ENCODE measurements around the gene CYB5D1. TPM values are rescaled to one million over a fixed set of nuclear protein-coding genes. Genes with fewer than 3 reads are reported as not detected.

Gene CYB5D1
- total RNA-seq, 1 experiment from 2014 or later: 5.3 TPM

DNA sequence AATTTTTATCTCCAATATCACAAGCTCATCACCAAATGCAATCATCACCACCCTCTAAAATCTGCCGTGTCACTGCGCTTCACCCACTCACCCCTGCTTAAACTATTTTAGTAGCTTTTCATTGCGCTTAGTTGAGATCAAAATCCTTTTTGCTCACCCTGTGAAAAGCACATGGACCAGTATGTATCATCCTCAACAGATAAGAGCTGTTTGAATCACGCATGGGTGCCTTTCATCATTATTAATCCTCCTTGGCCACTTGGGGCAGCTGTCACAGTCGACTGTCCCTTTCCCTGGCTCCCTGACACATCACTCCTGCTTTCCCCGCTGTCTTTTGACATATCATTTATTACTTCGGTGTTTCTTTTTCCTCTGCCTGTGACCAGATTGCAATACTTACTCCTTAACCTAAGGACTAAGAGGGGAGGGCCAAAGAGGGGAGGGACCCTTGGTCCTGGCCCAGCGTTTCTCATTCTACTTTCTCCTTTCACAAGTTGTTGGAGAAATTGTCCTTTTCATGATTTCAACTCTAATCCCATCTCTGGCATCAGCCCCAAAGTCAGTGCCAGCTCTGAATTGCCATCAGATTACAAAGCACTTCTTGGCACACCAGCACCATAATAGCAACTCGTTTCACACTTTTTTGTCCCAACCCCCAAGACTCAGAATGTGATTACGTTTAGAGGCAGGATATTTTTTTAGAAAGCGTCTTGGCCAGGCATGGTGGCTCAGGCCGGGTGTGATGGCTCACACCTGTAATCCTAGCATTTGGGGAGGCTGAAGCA, 32.4 kb upstream of the CYB5D1 start:
- no peaks in the 10 kb centered on the region for H3K27me3 ChIP-seq
- H3K4me1 ChIP-seq: no peaks in the 10 kb centered on the region
- H3K27ac ChIP-seq: no peak overlapping the region
- no peak for DNase-seq
- H3K4me3 ChIP-seq: no peak overlapping the region
- no peaks in the 10 kb centered on the region for H3K36me3 ChIP-seq
- no peaks in the 10 kb centered on the region for H3K9me3 ChIP-seq (replicated peaks)

DNA sequence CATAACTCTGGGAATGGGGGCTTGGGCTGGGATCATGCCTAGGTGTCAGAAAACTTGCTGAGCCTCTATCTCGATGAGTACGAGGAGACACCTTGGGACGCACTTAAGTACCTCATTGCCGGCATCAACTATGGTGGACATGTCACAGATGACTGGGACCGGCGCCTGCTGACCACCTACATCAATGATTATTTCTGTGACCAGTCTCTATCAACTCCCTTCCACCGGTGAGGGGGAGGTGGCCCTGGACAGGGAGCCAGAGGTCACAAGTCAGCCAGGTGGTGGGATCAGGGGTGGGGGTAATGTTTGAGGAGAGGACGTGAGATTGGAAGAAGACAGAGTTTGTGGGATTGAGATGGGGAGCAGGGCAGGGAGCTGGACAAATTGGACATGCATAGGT, 27.2 kb upstream of the CYB5D1 start:
- no peak for DNase-seq
- H3K9me3 ChIP-seq (replicated peaks): no peaks in the 10 kb centered on the region
- no peaks in the 10 kb centered on the region for H3K27me3 ChIP-seq
- H3K36me3 ChIP-seq: no peaks in the 10 kb centered on the region
- H3K4me3 ChIP-seq: no peak overlapping the region
- no peaks in the 10 kb centered on the region for H3K4me1 ChIP-seq
- H3K27ac ChIP-seq: no peak overlapping the region

DNA sequence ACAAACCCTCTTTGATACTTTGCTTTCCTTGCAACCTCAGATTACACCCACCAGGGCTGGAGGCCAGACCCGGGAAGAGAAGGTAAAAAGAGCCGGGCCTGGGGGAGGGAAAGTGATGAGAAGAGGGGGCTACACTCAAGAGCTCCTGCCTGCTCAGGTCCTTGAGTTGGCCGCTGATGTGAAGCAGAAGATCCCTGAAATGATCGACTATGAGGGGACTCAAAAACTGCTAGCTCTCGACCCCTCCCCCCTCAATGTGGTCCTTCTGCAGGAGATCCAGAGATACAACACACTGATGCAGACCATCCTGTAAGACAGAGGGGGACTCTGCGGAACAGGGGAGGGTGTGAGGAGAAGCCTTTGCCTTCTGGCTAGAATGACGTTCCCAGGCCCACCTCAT, 26.6 kb upstream of the CYB5D1 start:
- no peak for DNase-seq
- Histone ChIP-seq H3K27ac (no peak overlapping the region), H3K9me3 (replicated peaks) (no peaks in the 10 kb centered on the region), H3K27me3 (no peaks in the 10 kb centered on the region), H3K36me3 (no peaks in the 10 kb centered on the region), H3K4me1 (no peaks in the 10 kb centered on the region), H3K4me3 (no peak overlapping the region)

DNA sequence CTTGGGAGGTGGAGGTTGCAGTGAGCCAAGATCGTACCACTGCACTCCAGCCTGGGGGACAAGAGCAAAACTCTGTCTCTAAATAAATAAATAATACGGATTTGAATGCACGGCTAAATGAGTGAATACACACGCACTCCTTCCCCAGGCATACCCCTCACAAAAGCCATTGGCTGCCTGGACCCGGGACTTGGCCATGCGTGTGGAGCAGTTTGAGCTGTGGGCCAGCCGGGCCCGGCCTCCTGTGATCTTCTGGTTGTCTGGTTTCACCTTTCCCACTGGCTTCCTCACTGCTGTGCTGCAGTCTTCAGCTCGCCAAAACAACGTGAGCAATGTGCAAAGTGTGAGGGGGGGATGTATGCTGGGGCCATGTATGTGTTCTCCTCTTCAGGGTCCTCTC, 25.4 kb upstream of the CYB5D1 start:
- no peak for DNase-seq
- Histone ChIP-seq H3K4me3 (no peak overlapping the region), H3K9me3 (replicated peaks) (no peaks in the 10 kb centered on the region), H3K4me1 (peaks cover 4% of the 10 kb centered on the region; the same call in 1 of the 2 replicates), H3K36me3 (no peaks in the 10 kb centered on the region), H3K27me3 (no peaks in the 10 kb centered on the region), H3K27ac (no peak overlapping the region)

DNA sequence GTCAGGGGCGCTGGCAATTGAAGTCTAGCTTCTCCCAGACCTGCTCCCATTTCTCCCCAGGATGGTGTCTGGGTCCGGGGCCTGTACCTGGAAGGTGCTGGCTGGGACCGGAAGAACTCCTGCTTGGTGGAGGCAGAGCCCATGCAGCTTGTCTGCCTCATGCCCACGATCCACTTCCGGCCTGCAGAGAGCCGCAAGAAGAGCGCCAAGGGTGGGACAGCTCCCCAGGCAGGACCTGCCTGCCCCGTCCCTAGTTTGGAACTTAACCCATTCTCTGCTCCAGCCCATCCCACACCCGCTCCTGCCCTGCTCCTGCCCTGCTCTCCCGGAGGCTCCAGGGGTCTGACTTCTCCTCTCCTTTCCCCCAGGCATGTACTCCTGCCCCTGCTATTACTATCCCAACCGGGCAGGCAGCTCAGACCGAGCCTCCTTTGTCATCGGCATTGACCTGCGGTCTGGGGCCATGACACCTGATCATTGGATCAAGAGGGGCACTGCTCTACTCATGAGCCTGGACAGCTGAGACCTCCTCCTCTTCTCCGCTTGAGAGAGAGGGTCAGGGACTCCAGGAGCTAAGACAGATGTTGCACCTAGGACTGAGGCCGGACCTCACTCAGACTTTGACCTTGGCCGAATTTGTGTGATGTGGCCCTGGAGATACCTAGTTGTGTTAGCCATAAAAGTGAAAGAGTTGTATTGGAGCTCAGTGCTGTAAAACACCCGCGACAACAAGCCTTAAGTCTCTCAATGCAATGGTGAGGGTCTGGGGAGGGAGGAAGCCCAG, 24.6 kb upstream of the CYB5D1 start:
- Histone ChIP-seq H3K27me3 (no peaks in the 10 kb centered on the region), H3K9me3 (replicated peaks) (no peaks in the 10 kb centered on the region), H3K4me1 (peaks cover 9% of the 10 kb centered on the region; the same call in 1 of the 2 replicates), H3K4me3 (peak overlapping the region; percentile 72), H3K36me3 (no peaks in the 10 kb centered on the region), H3K27ac (no peak overlapping the region)
- DNase-seq: no peak

DNA sequence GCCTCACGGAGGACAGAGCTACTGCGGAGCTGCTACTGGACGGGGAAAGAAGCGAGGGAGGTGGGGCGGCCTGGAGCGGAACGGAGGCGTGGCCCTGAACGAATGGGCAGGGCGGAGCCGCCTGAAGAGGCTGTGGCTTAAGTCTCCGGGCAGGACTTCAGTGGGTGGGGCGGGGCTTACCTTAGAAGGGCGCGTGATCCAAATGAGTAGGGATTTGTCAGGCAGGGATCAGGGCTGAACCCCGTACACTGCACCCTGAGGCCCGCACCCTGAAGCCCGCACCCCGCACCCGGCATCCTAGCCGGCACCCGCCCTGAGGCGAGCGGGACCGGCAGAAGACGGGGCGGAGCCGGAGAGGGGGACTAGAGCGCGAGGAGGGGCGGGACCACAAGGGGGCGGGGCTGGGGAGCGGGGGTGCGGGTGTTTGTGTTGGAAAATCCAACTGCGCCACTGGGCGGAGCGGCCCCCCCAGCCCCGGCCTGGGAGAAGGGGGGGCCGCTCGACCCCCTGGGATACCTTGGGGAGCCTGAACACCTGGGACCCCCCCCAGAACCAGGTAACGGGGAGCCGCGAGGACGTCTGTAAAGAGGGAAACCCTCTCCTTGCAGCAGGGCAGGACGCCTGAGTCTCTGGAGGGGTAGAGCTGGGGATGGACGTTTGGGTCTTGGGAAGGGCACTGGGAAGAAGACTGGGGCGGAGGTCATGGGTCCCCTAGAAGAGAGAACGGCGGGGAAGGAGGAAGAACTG, 23.8 kb upstream of the CYB5D1 start, which contains the start of gene KDM6B:
Gene KDM6B, plus strand, starts transcription at position 423 of the 747 bp plus-strand sequence. CDS start 11,338 bp downstream, outside the sequence.
- H3K9me3 ChIP-seq (replicated peaks): no peaks in the 10 kb centered on the region
- H3K4me3 ChIP-seq: peak within 1 kb of the TSS; percentile 72
- H3K4me1 ChIP-seq: peaks cover 13% of the 10 kb centered on the region
- no peak within 1 kb of the TSS; the same call in 1 of the 2 replicates for H3K27ac ChIP-seq
- H3K36me3 ChIP-seq: no peaks in the 10 kb centered on the region
- H3K27me3 ChIP-seq: no peaks in the 10 kb centered on the region
- DNase-seq: peak; percentile 82 to 88

DNA sequence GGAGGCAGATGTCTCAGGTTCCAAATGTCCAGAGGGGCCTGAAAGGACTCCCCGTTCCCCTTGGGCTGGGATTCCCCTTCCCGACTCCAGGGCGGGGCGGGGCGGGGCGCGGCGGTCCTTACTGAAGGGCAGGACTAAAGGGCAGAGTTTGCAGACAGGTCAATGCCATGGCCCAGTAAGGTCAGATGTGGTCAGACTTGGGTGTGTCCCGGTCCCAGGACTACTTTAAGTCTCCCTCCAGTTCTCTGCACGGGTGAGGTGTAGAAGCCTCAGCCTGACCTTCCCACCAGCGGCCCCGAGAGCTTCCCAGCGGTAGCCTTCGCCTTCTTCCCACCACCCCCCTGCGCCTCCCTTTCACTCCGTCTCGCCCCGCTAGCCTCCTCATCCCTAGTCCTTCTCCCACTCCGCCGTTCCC, 23.3 kb upstream of the CYB5D1 start:
- Histone ChIP-seq H3K4me3 (peak overlapping the region; percentile 72), H3K27me3 (no peaks in the 10 kb centered on the region), H3K4me1 (peaks cover 13% of the 10 kb centered on the region), H3K36me3 (no peaks in the 10 kb centered on the region), H3K9me3 (replicated peaks) (no peaks in the 10 kb centered on the region), H3K27ac (no peak overlapping the region)
- DNase-seq: no peak

DNA sequence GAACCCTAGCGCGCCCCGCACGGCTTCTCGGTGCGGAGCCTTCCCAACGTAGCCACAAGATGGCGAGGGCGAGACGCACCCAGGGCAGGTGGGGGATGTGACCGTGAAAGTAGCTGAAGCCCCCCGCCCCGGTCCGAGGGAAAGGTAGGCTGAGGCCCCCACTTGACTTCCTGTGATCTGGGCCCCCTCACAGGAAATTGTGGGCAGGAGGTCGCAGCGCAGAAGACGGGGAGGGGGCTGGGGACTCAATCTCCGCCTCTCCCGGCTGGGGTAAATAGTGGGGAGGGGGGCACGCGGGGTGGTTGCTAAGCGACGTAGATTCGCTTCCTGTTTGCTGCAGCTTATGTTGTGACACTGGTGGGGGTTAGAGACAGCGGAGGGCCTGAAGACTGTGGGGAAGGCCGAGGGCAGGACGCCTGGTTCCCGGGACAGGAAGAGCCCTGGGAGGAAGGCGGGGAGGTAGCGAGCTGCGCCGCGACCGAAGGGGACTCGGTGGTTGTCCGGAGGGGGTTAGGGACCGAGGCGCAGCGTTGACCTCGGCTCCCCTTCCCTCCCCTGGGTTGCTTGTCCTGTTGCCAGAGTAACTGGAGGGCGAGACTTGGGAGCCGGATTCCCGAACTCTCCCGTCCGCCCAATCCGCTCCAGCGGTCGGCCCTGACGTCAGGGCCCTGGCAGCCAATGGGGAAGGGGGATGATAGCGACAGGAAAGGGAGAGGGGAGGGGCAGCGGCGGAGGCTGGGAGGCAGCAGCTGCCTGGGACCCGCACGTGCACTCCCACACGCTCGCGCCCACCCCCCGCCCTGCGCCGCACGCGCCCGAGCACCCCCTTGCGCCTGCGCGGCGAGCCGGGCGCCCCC, 22.6 kb upstream of the CYB5D1 start:
- DNase-seq: peak; percentile 95
- Histone ChIP-seq H3K4me1 (peaks cover 13% of the 10 kb centered on the region), H3K27ac (peak overlapping the region; percentile 85), H3K4me3 (peak overlapping the region; percentile 72), H3K36me3 (no peaks in the 10 kb centered on the region), H3K27me3 (no peaks in the 10 kb centered on the region), H3K9me3 (replicated peaks) (no peaks in the 10 kb centered on the region)

DNA sequence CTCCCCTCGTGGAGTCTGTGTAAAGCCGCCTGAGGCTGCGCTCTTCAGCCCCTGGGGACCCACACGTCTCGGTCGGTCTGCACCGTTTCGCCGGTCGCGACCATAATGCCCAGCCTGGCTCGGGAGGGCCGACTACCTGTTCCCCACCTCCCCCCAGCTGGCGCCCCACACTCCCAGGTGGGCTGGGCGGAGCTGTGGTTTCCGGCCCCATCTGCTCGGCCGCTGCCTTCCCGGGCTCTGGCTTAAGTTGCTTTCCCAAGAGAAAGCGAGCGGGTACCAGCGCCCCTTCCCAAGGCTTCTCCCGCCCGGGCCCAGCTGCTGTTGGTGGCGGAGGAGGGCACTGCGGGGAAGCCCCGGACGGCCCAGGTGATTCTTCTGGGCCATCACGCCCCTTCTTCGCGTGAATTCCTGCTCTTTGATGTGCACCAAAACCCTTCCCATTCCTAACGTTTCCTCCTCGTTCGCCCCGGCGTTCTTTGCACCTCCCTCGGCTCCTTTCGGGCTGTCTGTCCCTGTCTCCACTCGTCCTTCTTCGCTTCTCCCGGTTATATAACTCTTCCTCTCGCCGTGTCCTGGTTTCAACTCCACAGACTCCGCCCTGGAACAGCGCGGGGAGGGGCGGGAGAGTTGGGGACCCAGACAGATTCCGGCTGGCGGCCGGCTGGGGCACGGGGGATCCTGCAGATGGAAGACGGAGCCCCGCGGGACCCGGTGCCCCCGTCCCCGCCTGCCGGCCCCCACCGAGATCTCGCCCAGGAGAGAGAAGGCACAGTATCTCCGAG, 21.8 kb upstream of the CYB5D1 start:
- DNase-seq: peak in 1 of 2 experiments; percentile 65
- Histone ChIP-seq H3K9me3 (replicated peaks) (no peaks in the 10 kb centered on the region), H3K27ac (peak overlapping the region; percentile 85), H3K4me3 (peak overlapping the region; percentile 72), H3K36me3 (no peaks in the 10 kb centered on the region), H3K27me3 (no peaks in the 10 kb centered on the region), H3K4me1 (peaks cover 13% of the 10 kb centered on the region)

DNA sequence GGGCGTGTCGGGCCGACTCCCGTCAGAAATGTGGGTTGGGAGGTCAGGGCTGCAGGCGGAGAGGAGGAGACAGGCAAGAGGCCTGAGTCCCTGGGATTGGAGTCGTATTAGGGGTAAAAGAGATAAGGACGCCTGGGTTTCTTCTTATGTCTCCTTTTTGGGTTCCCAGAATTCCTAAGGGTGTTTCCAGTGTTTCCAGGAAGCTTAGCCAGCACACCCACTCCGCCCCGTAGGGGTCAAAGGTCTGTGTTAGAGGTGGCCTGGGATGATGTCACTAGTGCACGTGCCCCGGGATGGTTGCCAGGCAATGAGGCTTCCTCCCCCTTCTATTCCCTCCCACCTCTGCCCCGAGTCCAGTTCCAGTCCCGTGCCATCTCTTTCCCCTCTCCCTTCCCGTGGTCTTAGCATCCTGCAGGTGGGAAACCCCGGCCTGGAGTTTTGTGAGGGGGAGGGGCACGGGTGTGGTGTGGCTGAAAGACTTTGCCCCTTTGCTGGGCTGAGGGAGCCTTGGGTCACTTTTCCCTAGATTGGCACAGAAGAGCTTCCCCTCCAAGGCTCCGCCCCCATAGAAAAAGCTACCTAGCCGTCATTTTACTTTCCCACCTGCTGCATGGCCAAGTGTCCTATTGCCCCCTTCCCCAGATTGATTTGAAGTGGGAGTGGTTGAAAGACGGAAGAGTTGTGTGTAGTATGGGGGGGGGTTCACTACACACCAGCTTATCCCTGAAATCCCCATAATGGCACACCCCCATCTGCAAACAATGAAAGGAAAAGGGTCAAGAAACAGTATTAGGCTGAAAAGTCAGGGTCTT, 21.0 kb upstream of the CYB5D1 start:
- H3K9me3 ChIP-seq (replicated peaks): no peaks in the 10 kb centered on the region
- DNase-seq: peak; percentile 95 to 96
- H3K27ac ChIP-seq: peak overlapping the region; percentile 85
- H3K4me3 ChIP-seq: peak overlapping the region; percentile 72
- H3K27me3 ChIP-seq: no peaks in the 10 kb centered on the region
- H3K36me3 ChIP-seq: no peaks in the 10 kb centered on the region
- H3K4me1 ChIP-seq: peaks cover 13% of the 10 kb centered on the region

DNA sequence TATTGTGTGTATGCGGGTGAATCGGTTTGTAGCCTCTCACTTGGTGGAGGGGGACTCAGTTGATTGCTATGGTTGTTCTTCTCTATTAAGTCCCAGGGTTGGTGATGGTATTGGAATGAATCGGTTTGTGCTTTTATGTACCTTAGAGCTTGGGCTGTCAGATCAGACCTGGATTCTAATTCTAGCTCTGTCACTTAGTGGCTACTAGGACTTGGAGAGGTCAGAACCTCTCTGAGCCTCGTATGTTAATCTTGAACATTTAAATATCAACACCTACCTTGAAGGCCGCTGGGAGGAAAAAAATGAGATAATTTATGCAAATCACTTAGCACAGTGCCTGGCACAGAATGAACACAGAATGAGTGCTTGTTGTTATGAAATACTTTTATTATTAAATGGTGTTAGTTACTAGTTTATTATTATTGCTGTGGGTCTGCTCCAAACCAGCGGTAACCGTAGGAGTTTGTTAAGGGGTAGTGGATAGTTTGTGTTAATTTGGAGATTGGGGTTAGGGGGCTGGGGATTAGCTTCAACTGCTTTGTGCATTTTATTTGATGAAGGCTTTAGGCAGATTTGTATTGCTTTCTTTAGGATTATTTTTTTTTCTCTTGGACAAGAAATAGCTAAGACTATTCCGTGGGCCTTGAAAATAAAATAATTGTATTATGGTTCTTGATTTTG, 20.3 kb upstream of the CYB5D1 start:
- H3K4me3 ChIP-seq: peak overlapping the region; percentile 72
- H3K4me1 ChIP-seq: peaks cover 13% of the 10 kb centered on the region
- H3K27ac ChIP-seq: no peak overlapping the region

More for the DNA sequence above, 20.3 kb upstream of the CYB5D1 start:
- DNase-seq: no peak
- Histone ChIP-seq H3K36me3 (no peaks in the 10 kb centered on the region), H3K9me3 (replicated peaks) (no peaks in the 10 kb centered on the region), H3K27me3 (no peaks in the 10 kb centered on the region)

Measured in SJCRH30 (cell line).